ENCODE measurements around the gene SYCE3. TPM values are rescaled to one million over a fixed set of nuclear protein-coding genes. Genes with fewer than 3 reads are reported as not detected.

The SYCE3 gene
- total and polyA plus RNA-seq, 2 donors (not counting 3 experiments of a cell fraction or from before 2014, with no cell fraction given): not detected

GRCh38 chr22:50521710-50522109 lies 41.0 kb downstream of the SYCE3 start:
- Histone ChIP-seq H3K9ac (replicated peaks; ENCODE audit: extremely low read depth, insufficient read depth, low read length) (no peak overlapping the region), H3K79me2 (ENCODE audit: control insufficient read depth, insufficient read depth, low read length) (peaks cover 10% of the 10 kb centered on the region), H2AFZ (ENCODE audit: low read depth, low read length) (no peak overlapping the region), H3K36me3 (ENCODE audit: control insufficient read depth in 2 of 2, extremely low read depth in 1 of 2, insufficient read depth in 2 of 2, low read length in 2 of 2) (peaks cover 0 to 27% of the 10 kb centered on the region in 2 experiments), H3K9me1 (replicated peaks; ENCODE audit: control insufficient read depth, extremely low read depth, insufficient read depth, low read length) (no peaks in the 10 kb centered on the region), H3K4me3 (replicated peaks in 1 of 3; ENCODE audit: insufficient read depth in 1 of 3, low read depth in 1 of 3, low read length in 3 of 3) (no peak overlapping the region), H3K4me1 (ENCODE audit: control insufficient read depth, extremely low read depth, insufficient read depth, low read length) (peaks cover 11% of the 10 kb centered on the region), H3K4me2 (ENCODE audit: insufficient read depth, low read length) (no peak overlapping the region), H3K9me3 (replicated peaks; ENCODE audit: control insufficient read depth, insufficient read depth, low read length) (no peaks in the 10 kb centered on the region), H4K20me1 (replicated peaks; ENCODE audit: control insufficient read depth, extremely low read depth, insufficient read depth, low read length) (no peaks in the 10 kb centered on the region), H3K27ac (ENCODE audit: insufficient read depth, low read depth, low read length) (no peak overlapping the region), H3K27me3 (ENCODE audit: control insufficient read depth in 2 of 2, insufficient read depth in 2 of 2, low read length in 2 of 2) (no peaks in the 10 kb centered on the region)
- no peak for DNase-seq (ENCODE audit: low read depth, low spot score)
- CTCF ChIA-PET: no interaction called here
- intact Hi-C loops (cut with micrococcal nuclease): no loop called here
- no peak for FAIRE-seq
- dilution Hi-C loops (cut with MboI; ENCODE audit: extremely low pct_ligation_motif_present, low sequenced_read_pairs): no loop called here
- POLR2A ChIA-PET: no interaction called here
- TF ChIP-seq POLR2A (IDR thresholded peaks at IDR 0.05; ENCODE audit: low read depth, low read length): no peak
- TF ChIP-seq MYC (IDR thresholded peaks at IDR 0.05; ENCODE audit: low read depth, low read length): no peak
- no peak for TF ChIP-seq MAX (IDR thresholded peaks at IDR 0.05; ENCODE audit: insufficient read depth, insufficient read length)
- no peak for TF ChIP-seq CTCF (IDR thresholded peaks at IDR 0.05; ENCODE audit: extremely low read depth in 1 of 2, insufficient read depth in 1 of 2, low read depth in 1 of 2, low read length in 2 of 2)
- TF ChIP-seq JUN (IDR thresholded peaks at IDR 0.05; ENCODE audit: borderline replicate concordance, insufficient read depth, insufficient read length, low read depth): no peak
- TF ChIP-seq EZH2 (IDR thresholded peaks at IDR 0.05; ENCODE audit: borderline replicate concordance, low read depth, low read length, severe bottlenecking): no peak
- TF ChIP-seq POLR2AphosphoS5 (IDR thresholded peaks at IDR 0.05; ENCODE audit: insufficient read depth, low read depth, low read length): no peak
- TF ChIP-seq FOS (IDR thresholded peaks at IDR 0.05; ENCODE audit: borderline replicate concordance, insufficient read depth, low read length): no peak
- no peak for TF ChIP-seq GATA2 (IDR thresholded peaks at IDR 0.05; ENCODE audit: insufficient read depth, insufficient read length, low read depth, low read length)
- BruUV-seq (replicated peaks): no TSS peak
